Hepatocyte (in vitro differentiated cells): ENCODE data around the gene PDHB.

Source experiments
- CTCF ChIP-seq: fragments of 200-600 bp; sonication (generic); IDR thresholded peaks from 2 replicates; pipeline ENCODE4 v1.5.1; 2016; ENCODE audit warnings: antibody characterized with exemption, mild to moderate bottlenecking; ENCODE audit not compliant: poor library complexity
- EZH2 ChIP-seq: fragments of 200-600 bp; sonication (generic); IDR thresholded peaks from 2 replicates; pipeline ENCODE4 v1.6.1; 2016; ENCODE audit warnings: antibody characterized with exemption, mild to moderate bottlenecking, borderline replicate concordance

- no peak for TF ChIP-seq CTCF
- no peak for TF ChIP-seq EZH2
Measured at GRCh38 chr3:58478781-58479180, 45.1 kb upstream of the PDHB start.
